PC-9 (cell line): Measurements from ENCODE around the gene BMP2K.

Source experiments
- EZH2 ChIP-seq: fragments of 200-600 bp; sonication (generic); IDR thresholded peaks from 2 replicates; pipeline ENCODE4 v1.8.0; 2017; ENCODE audit warnings: antibody characterized with exemption, low read depth
- TF ChIP-seq, protein P1 (sequence below): fragments of 200-600 bp; sonication (generic); conservative IDR thresholded peaks from 2 replicates; pipeline ENCODE4 v1.6.1; 2017; ENCODE audit warnings: mixed run types, antibody characterized with exemption, mild to moderate bottlenecking, moderate library complexity

- TF ChIP-seq, protein P1, sequence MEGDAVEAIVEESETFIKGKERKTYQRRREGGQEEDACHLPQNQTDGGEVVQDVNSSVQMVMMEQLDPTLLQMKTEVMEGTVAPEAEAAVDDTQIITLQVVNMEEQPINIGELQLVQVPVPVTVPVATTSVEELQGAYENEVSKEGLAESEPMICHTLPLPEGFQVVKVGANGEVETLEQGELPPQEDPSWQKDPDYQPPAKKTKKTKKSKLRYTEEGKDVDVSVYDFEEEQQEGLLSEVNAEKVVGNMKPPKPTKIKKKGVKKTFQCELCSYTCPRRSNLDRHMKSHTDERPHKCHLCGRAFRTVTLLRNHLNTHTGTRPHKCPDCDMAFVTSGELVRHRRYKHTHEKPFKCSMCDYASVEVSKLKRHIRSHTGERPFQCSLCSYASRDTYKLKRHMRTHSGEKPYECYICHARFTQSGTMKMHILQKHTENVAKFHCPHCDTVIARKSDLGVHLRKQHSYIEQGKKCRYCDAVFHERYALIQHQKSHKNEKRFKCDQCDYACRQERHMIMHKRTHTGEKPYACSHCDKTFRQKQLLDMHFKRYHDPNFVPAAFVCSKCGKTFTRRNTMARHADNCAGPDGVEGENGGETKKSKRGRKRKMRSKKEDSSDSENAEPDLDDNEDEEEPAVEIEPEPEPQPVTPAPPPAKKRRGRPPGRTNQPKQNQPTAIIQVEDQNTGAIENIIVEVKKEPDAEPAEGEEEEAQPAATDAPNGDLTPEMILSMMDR = no peak
- TF ChIP-seq EZH2 = no peak
These were observed 3.1 kb downstream of the BMP2K start for GRCh38 chr4:78779280-78779679.
